Measurements from ENCODE around the gene SYNGR2.

DNA sequence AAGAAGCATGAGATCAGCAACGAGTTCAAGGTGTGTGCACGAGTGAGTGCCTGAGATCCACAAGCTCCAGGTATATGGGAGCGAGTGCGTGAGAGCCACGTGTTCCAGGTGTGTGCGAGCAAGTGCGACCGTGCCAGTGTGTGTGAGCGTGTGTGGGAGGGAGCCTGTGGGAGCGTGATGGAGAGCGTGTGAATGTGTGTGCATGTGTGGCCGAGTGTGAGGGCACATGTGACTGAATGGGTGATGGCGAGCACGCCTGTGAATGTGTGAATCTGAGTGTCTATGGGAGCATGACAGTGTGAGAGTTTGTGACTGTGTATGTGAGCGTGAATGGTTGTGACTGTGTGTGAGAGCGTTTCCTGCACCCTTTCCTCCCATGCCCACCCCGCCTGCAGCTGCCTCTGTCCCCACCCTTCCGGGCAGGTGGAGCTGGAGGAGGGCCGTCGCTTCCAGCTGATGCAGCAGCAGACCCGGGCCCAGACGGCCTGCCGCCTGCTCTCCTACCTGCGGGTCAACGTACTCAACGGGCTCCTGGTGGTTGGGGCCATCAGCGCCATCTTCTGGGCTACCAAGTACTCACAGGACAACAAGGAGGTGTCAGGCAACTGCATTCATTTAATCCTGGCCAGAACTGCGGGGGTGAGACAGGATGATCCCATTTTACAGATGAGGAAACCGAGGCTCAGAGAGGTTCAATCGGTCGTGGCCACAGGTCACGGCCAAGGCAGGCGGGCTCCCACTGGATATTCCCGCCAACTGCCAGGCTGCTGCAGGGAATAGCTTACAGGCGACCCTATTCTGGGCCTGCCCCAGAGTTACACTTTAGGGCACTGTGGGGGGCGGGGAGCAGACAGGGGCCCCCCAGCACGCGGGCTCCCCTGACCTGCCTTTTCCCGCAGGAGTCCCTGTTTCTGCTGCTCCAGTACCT is 34.1 kb upstream of the SYNGR2 start:
- TF ChIP-seq ZNF8 (CRISPR knock-in tag; IDR thresholded peaks at IDR 0.05) (no peak), ZFP3 (CRISPR knock-in tag; IDR thresholded peaks at IDR 0.05) (no peak), ESRRG (CRISPR knock-in tag; IDR thresholded peaks at IDR 0.05) (no peak), CSDC2 (CRISPR knock-in tag; IDR thresholded peaks at IDR 0.05) (no peak), GLIS3 (CRISPR knock-in tag; IDR thresholded peaks at IDR 0.05) (no peak), ZFP30 (CRISPR knock-in tag; IDR thresholded peaks at IDR 0.05) (no peak)
